HEK293 (cell line): Measurements from ENCODE around the gene HMGN1.

ENCODE experiments used
- CTCF ChIA-PET: fragments of 350-600 bp; formaldehyde crosslinking; extraction: SDS; loops from one replicate; lab custom pipeline; 2021; ENCODE audit warnings: antibody characterized with exemption; lab: Yijun Ruan, JAX
- POLR2A ChIA-PET: fragments of 300-600 bp; formaldehyde crosslinking; extraction: SDS; loops from one replicate; lab custom pipeline; 2020; ENCODE audit warnings: antibody characterized with exemption, inconsistent platforms; lab: Yijun Ruan, JAX
- H3K27ac ChIP-seq: fragments of 200-500 bp; sonication (Bioruptor generic); 2 replicates; pipeline ENCODE4 v1.5.1; 2014; ENCODE audit warnings: low read depth, low read length, control low read depth, inconsistent platforms; ENCODE audit errors: extremely low read depth
- H3K36me3 ChIP-seq, 2 experiments: fragments of 200-500 bp in 1 of 2; sonication (Bioruptor generic) in 1 of 2; 1 replicate in 1 of 2; 2 replicates in 1 of 2; pipeline ENCODE4 v1.5.1; 2014 to 2017; ENCODE audit warnings: inconsistent platforms in 2 of 2, low read length in 2 of 2; ENCODE audit not compliant: control insufficient read depth in 2 of 2, insufficient read depth in 1 of 2
- H3K4me1 ChIP-seq: fragments of 200-500 bp; sonication (Bioruptor generic); 2 replicates; pipeline ENCODE4 v1.5.1; 2014; ENCODE audit warnings: mild to moderate bottlenecking, low read length, inconsistent platforms; ENCODE audit not compliant: control insufficient read depth, insufficient read depth
- H3K4me3 ChIP-seq: 2 replicates; pipeline ENCODE4 v1.5.1; 2011; ENCODE audit warnings: low read depth, mild to moderate bottlenecking, control low read depth, low read length, moderate library complexity
- H3K9me3 ChIP-seq: fragments of 200-500 bp; sonication (Bioruptor generic); 2 replicates; pipeline ENCODE4 v1.5.1; 2014; ENCODE audit warnings: low read depth, low read length, inconsistent platforms; ENCODE audit not compliant: control insufficient read depth, insufficient read depth
- HOXA7 ChIP-seq: sonication (generic); formaldehyde crosslinking; IDR thresholded peaks from 2 replicates; pipeline ENCODE4 v1.8.1; 2022; ENCODE audit warnings: missing genetic modification reagents, borderline replicate concordance
- HOXC10 ChIP-seq: sonication (generic); formaldehyde crosslinking; IDR thresholded peaks from 2 replicates; pipeline ENCODE4 v1.8.1; 2023; ENCODE audit warnings: mild to moderate bottlenecking, missing genetic modification reagents
- IKZF3 ChIP-seq: fragments of 450-650 bp; IDR thresholded peaks from 2 replicates; pipeline ENCODE4 v1.5.0; 2018; ENCODE audit warnings: missing biosample characterization, mild to moderate bottlenecking, missing genetic modification characterization, moderate library complexity
- TRIM28 ChIP-seq: IDR thresholded peaks from 2 replicates; pipeline ENCODE4 v1.6.1; 2011; ENCODE audit warnings: low read length, control low read depth, borderline replicate concordance
- WT1 ChIP-seq: fragments of 450-650 bp; formaldehyde crosslinking; IDR thresholded peaks from 2 replicates; pipeline ENCODE4 v1.5.1; 2016; ENCODE audit warnings: missing biosample characterization, missing genetic modification characterization
- ZBTB1 ChIP-seq: fragments of 450-650 bp; formaldehyde crosslinking; IDR thresholded peaks from 2 replicates; pipeline ENCODE4 v1.5.1; 2016; ENCODE audit warnings: missing biosample characterization, missing genetic modification characterization
- ZBTB17 ChIP-seq: fragments of 450-650 bp; formaldehyde crosslinking; IDR thresholded peaks from 2 replicates; pipeline ENCODE4 v1.5.1; 2016; ENCODE audit warnings: missing biosample characterization, missing genetic modification characterization
- ZNF121 ChIP-seq: fragments of 450-650 bp; formaldehyde crosslinking; IDR thresholded peaks from 2 replicates; pipeline ENCODE4 v1.5.1; 2016; ENCODE audit warnings: missing biosample characterization, missing genetic modification characterization
- ZNF138 ChIP-seq: fragments of 450-650 bp; formaldehyde crosslinking; IDR thresholded peaks from 2 replicates; pipeline ENCODE4 v1.5.1; 2016; ENCODE audit warnings: missing biosample characterization, missing genetic modification characterization, borderline replicate concordance
- ZNF175 ChIP-seq: fragments of 450-650 bp; formaldehyde crosslinking; IDR thresholded peaks from 2 replicates; pipeline ENCODE4 v1.5.1; 2016; ENCODE audit warnings: missing biosample characterization, missing genetic modification characterization
- ZNF18 ChIP-seq: fragments of 450-650 bp; formaldehyde crosslinking; IDR thresholded peaks from 2 replicates; pipeline ENCODE4 v1.5.1; 2016; ENCODE audit warnings: missing biosample characterization, missing genetic modification characterization
- ZNF184 ChIP-seq: fragments of 450-650 bp; IDR thresholded peaks from 2 replicates; pipeline ENCODE4 v1.5.1; 2018; ENCODE audit warnings: missing biosample characterization, mild to moderate bottlenecking, missing genetic modification characterization
- ZNF239 ChIP-seq: fragments of 450-650 bp; formaldehyde crosslinking; IDR thresholded peaks from 2 replicates; pipeline ENCODE4 v1.5.1; 2016; ENCODE audit warnings: missing biosample characterization, missing genetic modification characterization
- ZNF248 ChIP-seq: fragments of 450-650 bp; formaldehyde crosslinking; IDR thresholded peaks from 2 replicates; pipeline ENCODE4 v1.5.1; 2017; ENCODE audit warnings: missing biosample characterization, missing genetic modification characterization
- ZNF292 ChIP-seq: fragments of 450-650 bp; formaldehyde crosslinking; IDR thresholded peaks from 2 replicates; pipeline ENCODE4 v1.5.1; 2016; ENCODE audit warnings: low read depth, missing biosample characterization, missing genetic modification characterization, borderline replicate concordance
- ZNF335 ChIP-seq: fragments of 450-650 bp; formaldehyde crosslinking; conservative IDR thresholded peaks from 2 replicates; pipeline ENCODE4 v1.5.1; 2016; ENCODE audit warnings: missing biosample characterization, missing genetic modification characterization
- ZNF341 ChIP-seq: fragments of 450-650 bp; formaldehyde crosslinking; IDR thresholded peaks from 2 replicates; pipeline ENCODE4; 2016; ENCODE audit warnings: low read depth, missing biosample characterization, missing genetic modification characterization
- ZNF391 ChIP-seq: fragments of 450-650 bp; formaldehyde crosslinking; IDR thresholded peaks from 2 replicates; pipeline ENCODE4 v1.5.1; 2016; ENCODE audit warnings: low read depth, missing biosample characterization, missing genetic modification characterization, borderline replicate concordance
- ZNF423 ChIP-seq: fragments of 450-650 bp; formaldehyde crosslinking; IDR thresholded peaks from 2 replicates; pipeline ENCODE4 v1.5.1; 2016; ENCODE audit warnings: missing biosample characterization, missing genetic modification characterization
- ZNF501 ChIP-seq: fragments of 450-650 bp; formaldehyde crosslinking; IDR thresholded peaks from 2 replicates; pipeline ENCODE4 v1.5.1; 2016; ENCODE audit warnings: missing biosample characterization, missing genetic modification characterization
- ZNF555 ChIP-seq: fragments of 450-650 bp; formaldehyde crosslinking; conservative IDR thresholded peaks from 2 replicates; pipeline ENCODE4 v1.5.1; 2017; ENCODE audit warnings: missing biosample characterization, mild to moderate bottlenecking, missing genetic modification characterization, inconsistent platforms
- ZNF560 ChIP-seq: fragments of 450-650 bp; formaldehyde crosslinking; IDR thresholded peaks from 2 replicates; pipeline ENCODE4 v1.5.1; 2017; ENCODE audit warnings: missing biosample characterization, missing genetic modification characterization, borderline replicate concordance
- ZNF621 ChIP-seq: fragments of 450-650 bp; formaldehyde crosslinking; IDR thresholded peaks from 2 replicates; pipeline ENCODE4 v1.5.1; 2017; ENCODE audit warnings: missing biosample characterization, missing genetic modification characterization
- ZNF658 ChIP-seq: fragments of 450-650 bp; formaldehyde crosslinking; IDR thresholded peaks from 2 replicates; pipeline ENCODE4; 2016; ENCODE audit warnings: missing biosample characterization, missing genetic modification characterization
- ZNF664 ChIP-seq: fragments of 450-650 bp; formaldehyde crosslinking; IDR thresholded peaks from 2 replicates; pipeline ENCODE4 v1.5.1; 2016; ENCODE audit warnings: missing biosample characterization, missing genetic modification characterization
- ZNF677 ChIP-seq: fragments of 450-650 bp; IDR thresholded peaks from 2 replicates; pipeline ENCODE4 v1.5.0; 2018; ENCODE audit warnings: missing biosample characterization, mild to moderate bottlenecking, missing genetic modification characterization, moderate library complexity
- ZNF768 ChIP-seq: fragments of 450-650 bp; formaldehyde crosslinking; IDR thresholded peaks from 2 replicates; pipeline ENCODE4 v1.5.1; 2018; ENCODE audit warnings: missing biosample characterization, mild to moderate bottlenecking, missing genetic modification characterization
- ZSCAN23 ChIP-seq: fragments of 450-650 bp; formaldehyde crosslinking; IDR thresholded peaks from 2 replicates; pipeline ENCODE4 v1.5.1; 2016; ENCODE audit warnings: missing biosample characterization, missing genetic modification characterization
- ZSCAN5A ChIP-seq: fragments of 450-650 bp; formaldehyde crosslinking; IDR thresholded peaks from 2 replicates; pipeline ENCODE4 v1.5.1; 2016; ENCODE audit warnings: missing biosample characterization, missing genetic modification characterization
- TF ChIP-seq, protein P1 (sequence below): sonication (generic); formaldehyde crosslinking; IDR thresholded peaks from 2 replicates; pipeline ENCODE4 v1.8.1; 2022; ENCODE audit warnings: mild to moderate bottlenecking, moderate library complexity, missing genetic modification reagents
- TF ChIP-seq, protein P2 (sequence below): IDR thresholded peaks from 2 replicates; pipeline ENCODE4 v1.6.1; 2011; ENCODE audit warnings: mild to moderate bottlenecking, low read depth, low read length, borderline replicate concordance
- TF ChIP-seq, protein P3 (sequence below): fragments of 450-650 bp; formaldehyde crosslinking; IDR thresholded peaks from 2 replicates; pipeline ENCODE4 v1.5.1; 2017; ENCODE audit warnings: missing biosample characterization, missing genetic modification characterization

The HMGN1 gene

GRCh38 chr21:39349211-39350093 is 564 bp upstream of the HMGN1 start:
- H3K9me3 ChIP-seq = peaks cover 2% of the 10 kb centered on the region; the same call in 1 of the 2 replicates
- CTCF ChIA-PET = interaction anchor here (0.6 to 1.6 kb wide), 2 partner anchors 31 to 38 kb away, joined by 3 read pairs; no protein-coding TSS in a partner anchor
- H3K4me3 ChIP-seq = peak overlapping the region; percentile 61
- H3K4me1 ChIP-seq = 0 out of 2 replicates have a peak, but pooled peaks cover 3% of the 10 kb centered on the region
- peak overlapping the region; percentile 86 for H3K27ac ChIP-seq
- peaks cover 18 to 37% of the 10 kb centered on the region in 2 experiments for H3K36me3 ChIP-seq
- POLR2A ChIA-PET = interaction anchor here (0.5 to 5.4 kb wide), 11 partner anchors 10 to 166 kb away, joined by 3 to 79 read pairs (median 13); partner anchors contain the start of genes BRWD1 and PSMG1
- TF ChIP-seq ZBTB1 (tag by site-specific recombination) (no peak), ZNF555 (tag by site-specific recombination) (no peak), ZNF292 (no peak), ZNF121 (tag by site-specific recombination) (peak; percentile 74; the same call in 1 of the 2 replicates), ZNF658 (tag by site-specific recombination) (no peak), IKZF3 (peak; percentile 87), ZNF248 (no peak), ZSCAN23 (tag by site-specific recombination) (0 out of 2 replicates have a peak, but pooled peaks have one; percentile 19), HOXA7 (CRISPR knock-in tag) (no peak), ZNF335 (tag by site-specific recombination) (peak; percentile 85), ZNF391 (tag by site-specific recombination) (no peak), ZNF175 (no peak), WT1 (tag by site-specific recombination) (no peak), ZNF677 (tag by site-specific recombination) (no peak), ZNF184 (tag by site-specific recombination) (no peak), ZNF18 (tag by site-specific recombination) (peak; percentile 73), ZBTB17 (tag by site-specific recombination) (peak; percentile 89), ZNF664 (tag by site-specific recombination) (no peak; the same call in 1 of the 2 replicates), HOXC10 (CRISPR knock-in tag) (no peak), ZNF768 (tag by site-specific recombination) (peak; percentile 87; the same call in 1 of the 2 replicates), ZNF138 (tag by site-specific recombination) (no peak), ZNF621 (no peak), ZNF239 (tag by site-specific recombination) (peak; percentile 60; the same call in 1 of the 2 replicates), TRIM28 (no peak), ZNF501 (no peak), ZNF341 (tag by site-specific recombination) (peak; percentile 36; the same call in 1 of the 2 replicates), ZNF423 (tag by site-specific recombination) (0 out of 2 replicates have a peak, but pooled peaks have one; percentile 8), ZSCAN5A (peak; percentile 87), ZNF560 (tag by site-specific recombination) (no peak)
- TF ChIP-seq, protein P1, sequence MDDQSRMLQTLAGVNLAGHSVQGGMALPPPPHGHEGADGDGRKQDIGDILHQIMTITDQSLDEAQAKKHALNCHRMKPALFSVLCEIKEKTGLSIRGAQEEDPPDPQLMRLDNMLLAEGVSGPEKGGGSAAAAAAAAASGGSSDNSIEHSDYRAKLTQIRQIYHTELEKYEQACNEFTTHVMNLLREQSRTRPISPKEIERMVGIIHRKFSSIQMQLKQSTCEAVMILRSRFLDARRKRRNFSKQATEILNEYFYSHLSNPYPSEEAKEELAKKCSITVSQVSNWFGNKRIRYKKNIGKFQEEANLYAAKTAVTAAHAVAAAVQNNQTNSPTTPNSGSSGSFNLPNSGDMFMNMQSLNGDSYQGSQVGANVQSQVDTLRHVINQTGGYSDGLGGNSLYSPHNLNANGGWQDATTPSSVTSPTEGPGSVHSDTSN (CRISPR knock-in tag) = no peak
- TF ChIP-seq, protein P2, sequence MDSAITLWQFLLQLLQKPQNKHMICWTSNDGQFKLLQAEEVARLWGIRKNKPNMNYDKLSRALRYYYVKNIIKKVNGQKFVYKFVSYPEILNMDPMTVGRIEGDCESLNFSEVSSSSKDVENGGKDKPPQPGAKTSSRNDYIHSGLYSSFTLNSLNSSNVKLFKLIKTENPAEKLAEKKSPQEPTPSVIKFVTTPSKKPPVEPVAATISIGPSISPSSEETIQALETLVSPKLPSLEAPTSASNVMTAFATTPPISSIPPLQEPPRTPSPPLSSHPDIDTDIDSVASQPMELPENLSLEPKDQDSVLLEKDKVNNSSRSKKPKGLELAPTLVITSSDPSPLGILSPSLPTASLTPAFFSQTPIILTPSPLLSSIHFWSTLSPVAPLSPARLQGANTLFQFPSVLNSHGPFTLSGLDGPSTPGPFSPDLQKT = no peak
- TF ChIP-seq, protein P3, sequence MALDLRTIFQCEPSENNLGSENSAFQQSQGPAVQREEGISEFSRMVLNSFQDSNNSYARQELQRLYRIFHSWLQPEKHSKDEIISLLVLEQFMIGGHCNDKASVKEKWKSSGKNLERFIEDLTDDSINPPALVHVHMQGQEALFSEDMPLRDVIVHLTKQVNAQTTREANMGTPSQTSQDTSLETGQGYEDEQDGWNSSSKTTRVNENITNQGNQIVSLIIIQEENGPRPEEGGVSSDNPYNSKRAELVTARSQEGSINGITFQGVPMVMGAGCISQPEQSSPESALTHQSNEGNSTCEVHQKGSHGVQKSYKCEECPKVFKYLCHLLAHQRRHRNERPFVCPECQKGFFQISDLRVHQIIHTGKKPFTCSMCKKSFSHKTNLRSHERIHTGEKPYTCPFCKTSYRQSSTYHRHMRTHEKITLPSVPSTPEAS (tag by site-specific recombination) = no peak
